Adipocyte (in vitro differentiated cells): Measurements from ENCODE around the gene SCO1.
"Not testable (repeated sequence)": the region's sequence is repeated elsewhere in the genome, so short reads cannot be mapped to it uniquely, and the experiment has no call there.

Experiments used
- DNase-seq: peaks from one replicate; pipeline ENCODE4 v3.0.0-alpha.2; 2015; ENCODE audit warnings: low read depth
- H3K27me3 ChIP-seq: replicated peaks from 2 replicates; pipeline ENCODE4 v1.7.0; 2013; ENCODE audit warnings: mild to moderate bottlenecking, low read length, moderate library complexity; ENCODE audit not compliant: control insufficient read depth, insufficient read depth
- H3K36me3 ChIP-seq: 2 replicates; pipeline ENCODE4 v1.7.0; 2013; ENCODE audit warnings: low read length, mild to moderate bottlenecking, moderate library complexity; ENCODE audit not compliant: control insufficient read depth, insufficient read depth, severe bottlenecking
- H3K4me1 ChIP-seq: 2 replicates; pipeline ENCODE4 v1.7.0; 2013; ENCODE audit warnings: mild to moderate bottlenecking, low read length, moderate library complexity; ENCODE audit not compliant: control insufficient read depth, insufficient read depth
- H3K4me3 ChIP-seq: 2 replicates; pipeline ENCODE4 v1.7.0; 2013; ENCODE audit warnings: mild to moderate bottlenecking, low read length, moderate library complexity
- H3K9ac ChIP-seq: 2 replicates; pipeline ENCODE4 v1.7.0; 2013; ENCODE audit warnings: mild to moderate bottlenecking, low read length, moderate library complexity
- H3K9me3 ChIP-seq: 2 replicates; pipeline ENCODE4 v1.7.0; 2013; ENCODE audit warnings: mild to moderate bottlenecking, low read length, moderate library complexity; ENCODE audit not compliant: control insufficient read depth

Gene SCO1

GRCh38 chr17:10724546-10725195 lies 27.3 kb upstream of the SCO1 start:
- Histone ChIP-seq H3K9ac (no peak overlapping the region), H3K4me3 (no peak overlapping the region), H3K4me1 (peaks cover 6% of the 10 kb centered on the region), H3K9me3 (no peaks in the 10 kb centered on the region), H3K36me3 (peaks cover 50% of the 10 kb centered on the region), H3K27me3 (no peaks in the 10 kb centered on the region)
- DNase-seq, result no peak

GRCh38 chr17:10718547-10718946 lies 21.2 kb upstream of the SCO1 start:
- Histone ChIP-seq H3K4me1 (no peaks in the 10 kb centered on the region), H3K9me3 (no peaks in the 10 kb centered on the region), H3K9ac (no peak overlapping the region), H3K36me3 (peaks cover 26% of the 10 kb centered on the region), H3K4me3 (no peak overlapping the region), H3K27me3 (no peaks in the 10 kb centered on the region)
- no peak for DNase-seq

GRCh38 chr17:10716218-10716617 lies 18.9 kb upstream of the SCO1 start:
- Histone ChIP-seq H3K4me3 (no peak overlapping the region), H3K36me3 (peaks cover 29% of the 10 kb centered on the region), H3K27me3 (no peaks in the 10 kb centered on the region), H3K4me1 (peaks cover under 1% of the 10 kb centered on the region), H3K9me3 (no peaks in the 10 kb centered on the region), H3K9ac (no peak overlapping the region)
- no peak for DNase-seq

DNA sequence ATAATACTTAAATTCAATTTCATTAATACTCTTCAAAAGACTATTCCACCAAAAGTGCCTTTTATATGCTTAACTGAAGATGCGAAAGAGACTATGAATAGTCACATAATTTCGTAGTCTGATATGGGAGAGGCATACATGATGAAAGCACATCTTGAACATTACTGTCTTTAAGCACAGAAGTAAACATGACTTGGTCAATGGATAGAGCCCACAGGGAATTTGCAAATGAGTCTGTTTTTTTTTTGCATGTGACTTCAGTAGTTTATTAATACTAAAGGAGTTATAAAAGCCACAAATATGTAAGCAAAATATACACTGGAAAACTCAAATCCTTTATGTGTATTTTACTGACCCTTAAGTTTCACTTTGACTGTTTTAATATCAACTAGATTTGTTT lies 16.0 kb upstream of the SCO1 start:
- Histone ChIP-seq H3K36me3 (peaks cover 43% of the 10 kb centered on the region), H3K9me3 (no peaks in the 10 kb centered on the region), H3K4me3 (no peak overlapping the region), H3K4me1 (peaks cover 11% of the 10 kb centered on the region), H3K27me3 (no peaks in the 10 kb centered on the region), H3K9ac (no peak overlapping the region)
- no peak for DNase-seq

DNA sequence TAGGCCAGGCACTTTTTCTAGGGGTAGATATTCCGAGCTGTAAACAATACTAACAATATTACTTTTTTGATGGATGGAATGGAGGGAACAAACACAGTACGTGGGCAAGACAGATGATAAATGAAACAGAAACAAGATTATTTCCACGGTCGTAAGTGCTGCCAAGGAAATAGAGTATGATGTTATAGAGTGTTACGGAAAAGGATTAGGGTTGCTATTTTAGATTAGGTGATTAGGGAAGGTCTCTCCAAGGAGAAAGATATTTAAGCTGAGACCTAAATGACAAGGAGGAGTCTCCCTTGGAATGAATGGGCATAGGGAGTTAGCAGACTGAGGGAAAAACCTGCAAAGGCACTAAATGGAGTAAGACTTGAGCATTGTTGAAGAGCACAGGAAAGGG lies 8.4 kb upstream of the SCO1 start:
- no peak overlapping the region for H3K4me3 ChIP-seq
- no peak overlapping the region for H3K9ac ChIP-seq
- H3K4me1 ChIP-seq, result peaks cover 19% of the 10 kb centered on the region
- H3K27me3 ChIP-seq, result no peaks in the 10 kb centered on the region
- DNase-seq, result no peak
- no peaks in the 10 kb centered on the region for H3K9me3 ChIP-seq
- H3K36me3 ChIP-seq, result peaks cover 62% of the 10 kb centered on the region

GRCh38 chr17:10702574-10702973 lies 5.2 kb upstream of the SCO1 start:
- Histone ChIP-seq H3K36me3 (peaks cover 35% of the 10 kb centered on the region), H3K9me3 (no peaks in the 10 kb centered on the region), H3K9ac (no peak overlapping the region), H3K27me3 (no peaks in the 10 kb centered on the region), H3K4me1 (peaks cover 25% of the 10 kb centered on the region), H3K4me3 (peak overlapping the region; percentile 36)
- DNase-seq, result no peak

GRCh38 chr17:10699856-10700255 lies 2.5 kb upstream of the SCO1 start:
- Histone ChIP-seq H3K36me3 (peaks cover 8% of the 10 kb centered on the region), H3K4me1 (peaks cover 44% of the 10 kb centered on the region), H3K4me3 (no peak overlapping the region), H3K27me3 (no peaks in the 10 kb centered on the region), H3K9me3 (no peaks in the 10 kb centered on the region), H3K9ac (no peak overlapping the region)
- no peak for DNase-seq

- Histone ChIP-seq H3K36me3 (peaks cover 21% of the 10 kb centered on the region), H3K27me3 (no peaks in the 10 kb centered on the region), H3K4me3 (peak overlapping the region; percentile 100), H3K4me1 (peaks cover 46% of the 10 kb centered on the region), H3K9ac (peak overlapping the region; percentile 97), H3K9me3 (no peaks in the 10 kb centered on the region)
- peak; percentile 58 for DNase-seq
Measured at GRCh38 chr17:10698096-10698818, 924 bp upstream of the SCO1 start.

DNA sequence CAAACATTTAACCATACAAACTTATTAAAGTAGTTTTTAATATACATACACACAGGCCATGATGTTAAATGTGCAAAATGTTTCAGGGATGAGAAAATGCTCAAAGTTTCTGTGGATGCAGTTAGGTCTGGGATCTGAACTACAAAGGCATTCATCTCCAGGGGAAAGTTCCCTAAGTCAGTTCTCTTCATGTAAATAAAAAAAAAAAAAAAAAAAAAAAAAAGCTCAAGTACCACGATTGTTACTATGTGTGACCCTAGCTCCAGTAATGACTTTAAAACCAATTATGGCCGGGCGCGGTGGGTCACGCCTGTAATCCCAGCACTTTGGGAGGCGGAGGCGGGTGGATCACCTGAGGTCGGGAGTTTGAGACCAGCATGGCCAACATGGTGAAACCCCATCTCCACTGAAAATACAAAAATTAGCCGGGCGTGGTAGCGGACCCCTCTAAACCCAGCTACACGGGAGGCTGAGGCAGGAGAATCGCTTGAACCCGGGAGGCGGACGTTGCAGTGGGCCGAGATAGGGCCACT lies 1.4 kb downstream of the SCO1 start:
- H3K27me3 ChIP-seq, result not testable (repeated sequence)

DNA sequence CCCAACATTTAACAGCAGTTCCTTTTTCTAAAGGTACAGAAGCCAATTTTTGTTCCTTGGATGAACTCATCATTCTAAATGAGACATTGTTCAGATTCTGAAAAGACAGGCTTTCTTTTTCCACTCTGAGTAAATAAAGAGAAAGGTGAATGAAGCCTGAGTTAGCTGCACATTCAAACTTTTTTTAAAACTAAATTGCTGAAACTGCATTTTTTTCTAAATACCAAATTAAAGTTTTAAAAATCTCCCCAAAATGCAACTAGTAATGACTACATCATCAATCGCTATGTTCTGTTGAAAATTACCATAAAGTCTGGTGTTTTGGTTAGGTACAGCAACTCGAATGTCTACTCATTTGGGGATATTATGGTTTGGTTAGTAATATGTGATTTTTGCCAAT lies 9.8 kb downstream of the SCO1 start:
- H3K36me3 ChIP-seq, result peaks cover 83% of the 10 kb centered on the region

More for the DNA sequence above, 1.4 kb downstream of the SCO1 start:
- Histone ChIP-seq H3K4me1 (peaks cover 33% of the 10 kb centered on the region), H3K36me3 (peaks cover 40% of the 10 kb centered on the region), H3K9ac (peak overlapping the region; percentile 97), H3K4me3 (peak overlapping the region; percentile 100)
- DNase-seq, H3K9me3 ChIP-seq: not testable (repeated sequence)

DNA sequence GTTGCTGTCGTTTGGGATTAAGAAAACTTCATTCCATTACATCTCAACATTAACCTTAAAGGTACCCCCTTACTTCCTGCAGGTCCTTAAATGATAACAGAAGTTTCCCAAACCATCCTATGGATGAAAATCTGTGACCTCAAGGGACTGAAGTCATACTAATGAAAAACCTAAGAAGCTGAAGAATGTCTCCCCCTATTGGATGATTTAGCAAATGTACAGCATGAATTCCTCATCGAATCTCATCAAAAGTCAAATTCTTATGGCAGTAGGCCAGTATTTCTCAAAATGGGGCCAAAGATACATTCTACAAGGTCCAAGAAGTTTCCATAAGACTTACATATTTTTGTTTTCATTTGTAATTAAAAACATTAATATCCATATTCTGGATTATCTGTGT lies 13.5 kb downstream of the SCO1 start:
- H3K27me3 ChIP-seq, result no peaks in the 10 kb centered on the region
- no peaks in the 10 kb centered on the region for H3K9me3 ChIP-seq
- peak; percentile 40 for DNase-seq
- H3K4me3 ChIP-seq, result no peak overlapping the region
- no peak overlapping the region for H3K9ac ChIP-seq
- peaks cover 70% of the 10 kb centered on the region for H3K36me3 ChIP-seq
- peaks cover 41% of the 10 kb centered on the region for H3K4me1 ChIP-seq

More for the DNA sequence above, 9.8 kb downstream of the SCO1 start:
- Histone ChIP-seq H3K4me1 (peaks cover 19% of the 10 kb centered on the region), H3K4me3 (no peak overlapping the region), H3K27me3 (no peaks in the 10 kb centered on the region), H3K9ac (no peak overlapping the region), H3K9me3 (no peaks in the 10 kb centered on the region)
- no peak for DNase-seq
